Colonic mucosa (tissue), 4 donors: ENCODE data around the gene IRF6. TPM values are rescaled to one million over a fixed set of nuclear protein-coding genes. Genes with fewer than 3 reads are reported as not detected.

Experiments used
- DNase-seq: peaks from one replicate; pipeline ENCODE4 v3.0.0-alpha.2; 2020
- H3K27ac ChIP-seq: fragments of 200-600 bp; one replicate; pipeline ENCODE4 v1.8.0; 2021
- H3K27me3 ChIP-seq: fragments of 200-600 bp; one replicate; pipeline ENCODE4 v1.8.0; 2021
- H3K36me3 ChIP-seq: fragments of 200-600 bp; one replicate; pipeline ENCODE4 v1.8.0; 2021
- H3K4me1 ChIP-seq: fragments of 200-600 bp; one replicate; pipeline ENCODE4 v1.8.0; 2021; ENCODE audit warnings: mild to moderate bottlenecking
- H3K4me3 ChIP-seq: fragments of 200-600 bp; one replicate; pipeline ENCODE4 v1.8.0; 2021
- H3K9ac ChIP-seq, 2 donors: one replicate each; pipeline ENCODE4 v1.7.0; 2013; ENCODE audit warnings: control low read depth in 2 of 2, low read depth in 2 of 2, low read length in 2 of 2
- H3K9me3 ChIP-seq: fragments of 200-600 bp; one replicate; pipeline ENCODE4 v1.8.0; 2021
- CTCF ChIP-seq: fragments of 200-600 bp; IDR thresholded peaks from one replicate; pipeline ENCODE4 v1.8.0; 2022; ENCODE audit warnings: antibody characterized with exemption, mild to moderate bottlenecking
- intact Hi-C: fragments of 100-400 bp; cut with DNase I; formaldehyde crosslinking; loops from one replicate; pipeline ENCODE4 v1.14.1; 2022
- total RNA-seq, 2 donors: library from RNA; stranded (reverse); fragmentation: NEBNext Ultra II Directional in 1 of 2; extraction: Animal tissue kit (Norgen Biotek cat#: 25700) in 1 of 2; gene quantifications; one replicate each; pipeline ENCODE4 v1.2.1, GENCODE V29; 2021
- donor health status: healthy.
- donor health status: DM: no; HTN: no; CAD: no.
- donor health status: DM: no; HTN: no; CAD: no.

The IRF6 gene
- total RNA-seq, 2 donors from 2014 or later, result 87.5 to 133 TPM

- Histone ChIP-seq H3K4me1 (no peaks in the 10 kb centered on the region), H3K4me3 (no peak overlapping the region), H3K9ac (no peak overlapping the region), H3K27me3 (no peaks in the 10 kb centered on the region), H3K27ac (no peak overlapping the region), H3K9me3 (no peaks in the 10 kb centered on the region), H3K36me3 (no peaks in the 10 kb centered on the region)
- TF ChIP-seq CTCF, result no peak
- intact Hi-C loops, result no loop called here
- no peak for DNase-seq
Measured at GRCh38 chr1:209775678-209776077, 30.3 kb downstream of the IRF6 start.

- Histone ChIP-seq H3K36me3 (no peaks in the 10 kb centered on the region), H3K9me3 (no peaks in the 10 kb centered on the region), H3K9ac (no peak overlapping the region), H3K4me3 (no peak overlapping the region), H3K27ac (no peak overlapping the region), H3K4me1 (no peaks in the 10 kb centered on the region), H3K27me3 (no peaks in the 10 kb centered on the region)
- no peak for DNase-seq
- TF ChIP-seq CTCF, result no peak
- intact Hi-C loops, result no loop called here
Measured at GRCh38 chr1:209774592-209774991, 31.4 kb downstream of the IRF6 start.

- no peaks in the 10 kb centered on the region for H3K27me3 ChIP-seq
- no peak overlapping the region for H3K27ac ChIP-seq
- H3K36me3 ChIP-seq, result no peaks in the 10 kb centered on the region
- intact Hi-C loops, result no loop called here
- DNase-seq, result no peak
- no peaks in the 10 kb centered on the region for H3K4me1 ChIP-seq
- H3K9me3 ChIP-seq, result no peaks in the 10 kb centered on the region
- TF ChIP-seq CTCF, result no peak
- no peak overlapping the region for H3K4me3 ChIP-seq
- H3K9ac ChIP-seq, result no peak overlapping the region
Measured at GRCh38 chr1:209772126-209772525, 33.8 kb downstream of the IRF6 start.

GRCh38 chr1:209770636-209771415 lies 35.1 kb downstream of the IRF6 start:
- Histone ChIP-seq H3K36me3 (no peaks in the 10 kb centered on the region), H3K9ac (no peak overlapping the region), H3K4me3 (no peak overlapping the region), H3K27me3 (no peaks in the 10 kb centered on the region), H3K27ac (no peak overlapping the region), H3K9me3 (no peaks in the 10 kb centered on the region), H3K4me1 (no peaks in the 10 kb centered on the region)
- TF ChIP-seq CTCF, result no peak
- no peak for DNase-seq
- intact Hi-C loops, result no loop called here

GRCh38 chr1:209769971-209770370 lies 36.0 kb downstream of the IRF6 start:
- Histone ChIP-seq H3K27me3 (no peaks in the 10 kb centered on the region), H3K9me3 (no peaks in the 10 kb centered on the region), H3K4me3 (peak overlapping the region; percentile 10), H3K4me1 (no peaks in the 10 kb centered on the region), H3K27ac (peak overlapping the region; percentile 57), H3K9ac (peak overlapping the region; percentile 31 to 54), H3K36me3 (no peaks in the 10 kb centered on the region)
- intact Hi-C loops, result no loop called here
- DNase-seq, result no peak
- TF ChIP-seq CTCF, result no peak
